ENCODE data around the gene INSRR. TPM values are rescaled to one million over a fixed set of nuclear protein-coding genes. Genes with fewer than 3 reads are reported as not detected.

The INSRR gene
- total and polyA plus RNA-seq, 2 of the 8 experiments (the other 6 are each of a cell fraction or from before 2014, with no cell fraction given) = 0.02 TPM; not detected in 1

- Histone ChIP-seq H3K4me1 (replicated peaks in 1 of 4; ENCODE audit: control insufficient read depth in 3 of 4, insufficient read depth in 4 of 4, low read length in 3 of 4) (peaks cover 0 to 6% (median 1%) of the 10 kb centered on the region in 4 experiments; a peak in 4 of 7 replicates), H3K79me1 (ENCODE audit: low read depth, low read length) (no peaks in the 10 kb centered on the region), H3K27ac (ENCODE audit: low read depth, low read length) (no peak overlapping the region), H3K23me2 (ENCODE audit: low read depth, low read length) (no peaks in the 10 kb centered on the region; the same call in 1 of the 2 replicates), H2BK15ac (ENCODE audit: low read length) (no peak overlapping the region), H4K5ac (ENCODE audit: insufficient read length, low read depth, low read length) (no peak overlapping the region), H2BK12ac (ENCODE audit: low read depth, low read length) (no peak overlapping the region), H3K27me3 (replicated peaks in 1 of 4; ENCODE audit: control insufficient read depth in 3 of 4, extremely low read depth in 1 of 4, insufficient read depth in 3 of 4, low read length in 3 of 4) (peaks cover 0 to 41% (median 17%) of the 10 kb centered on the region in 4 experiments; a peak in 6 of 7 replicates), H3K23ac (ENCODE audit: insufficient read length) (no peak overlapping the region), H2BK5ac (ENCODE audit: low read depth, low read length) (no peak overlapping the region), H2BK120ac (replicated peaks; ENCODE audit: low read depth, low read length) (no peak overlapping the region), H3K79me2 (ENCODE audit: control insufficient read depth in 1 of 2, insufficient read depth in 2 of 2, low read length in 2 of 2) (no peaks in the 10 kb centered on the region), H2AFZ (ENCODE audit: low read length) (no peak overlapping the region), H3K18ac (ENCODE audit: extremely low read depth, low read length) (no peak overlapping the region), H4K8ac (ENCODE audit: extremely low read depth, insufficient read depth, low read length) (no peak overlapping the region), H3K4me2 (ENCODE audit: insufficient read depth in 1 of 2, low read depth in 2 of 2, low read length in 2 of 2) (no peak overlapping the region), H3K4me3 (ENCODE audit: extremely low read depth in 1 of 4, insufficient read depth in 2 of 4, low read depth in 3 of 4, low read length in 4 of 4) (no peak overlapping the region), H3K4ac (replicated peaks; ENCODE audit: insufficient read length, low read depth, low read length) (no peak overlapping the region), H4K20me1 (replicated peaks in 1 of 2; ENCODE audit: control insufficient read depth in 1 of 2, insufficient read depth in 2 of 2, low read length in 2 of 2) (peaks cover 0 to 3% of the 10 kb centered on the region in 2 experiments), H3K36me3 (ENCODE audit: control insufficient read depth in 2 of 4, insufficient read depth in 4 of 4, low read length in 3 of 4) (no peaks in the 10 kb centered on the region), H3K56ac (replicated peaks; ENCODE audit: insufficient read length, low read depth, low read length) (no peak overlapping the region), H4K91ac (replicated peaks; ENCODE audit: insufficient read length, low read length) (no peak overlapping the region), H3K14ac (ENCODE audit: insufficient read length) (no peak overlapping the region), H2BK20ac (ENCODE audit: low read length) (no peak overlapping the region), H3K9ac (replicated peaks in 1 of 4; ENCODE audit: extremely low read depth in 1 of 4, low read depth in 3 of 4, low read length in 3 of 4) (no peak overlapping the region), H2AK5ac (ENCODE audit: low read depth, low read length) (no peak overlapping the region), H3K9me3 (ENCODE audit: insufficient read depth in 2 of 2, low read depth in 1 of 2, low read length in 1 of 2) (no peaks in the 10 kb centered on the region)
- WGBS, 2 experiments (ENCODE audit: extremely low coverage in 1 of 2, insufficient coverage in 1 of 2, insufficient read length in 1 of 2, insufficient replicate concordance in 2 of 2, low coverage in 1 of 2, low lambda C conversion rate in 2 of 2, missing lambda C conversion rate in 1 of 2) = 91% methylated on average over 5 of the region's 5 CpGs; no CpG with 5 or more reads in 1 of the 2 experiments
- no peak for DNase-seq (ENCODE audit: low read depth in 1 of 2, low spot score in 2 of 2)
- POLR2A ChIA-PET (ENCODE audit: partially characterized antibody) = interaction anchor here (1.2 to 1.6 kb wide), 2 partner anchors 18 to 30 kb away, joined by 3 to 5 read pairs; no protein-coding TSS in a partner anchor
- no peak for FAIRE-seq
- TF ChIP-seq BRCA1 (IDR thresholded peaks at IDR 0.05; ENCODE audit: low read depth, low read length) (no peak), POLR2AphosphoS5 (IDR thresholded peaks at IDR 0.05; ENCODE audit: low read depth, low read length) (no peak), KDM5A (IDR thresholded peaks at IDR 0.05; ENCODE audit: low read length) (no peak), HDAC6 (IDR thresholded peaks at IDR 0.05; ENCODE audit: low read depth, low read length) (no peak), EP300 (IDR thresholded peaks at IDR 0.05; ENCODE audit: borderline replicate concordance in 1 of 2, low read depth in 2 of 2, low read length in 2 of 2) (no peak), SAP30 (IDR thresholded peaks at IDR 0.05; ENCODE audit: insufficient read depth, insufficient replicate concordance, low read length) (no peak)
- TF ChIP-seq, protein P1, sequence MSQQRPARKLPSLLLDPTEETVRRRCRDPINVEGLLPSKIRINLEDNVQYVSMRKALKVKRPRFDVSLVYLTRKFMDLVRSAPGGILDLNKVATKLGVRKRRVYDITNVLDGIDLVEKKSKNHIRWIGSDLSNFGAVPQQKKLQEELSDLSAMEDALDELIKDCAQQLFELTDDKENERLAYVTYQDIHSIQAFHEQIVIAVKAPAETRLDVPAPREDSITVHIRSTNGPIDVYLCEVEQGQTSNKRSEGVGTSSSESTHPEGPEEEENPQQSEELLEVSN (IDR thresholded peaks at IDR 0.05) = no peak
- TF ChIP-seq, protein P2, sequence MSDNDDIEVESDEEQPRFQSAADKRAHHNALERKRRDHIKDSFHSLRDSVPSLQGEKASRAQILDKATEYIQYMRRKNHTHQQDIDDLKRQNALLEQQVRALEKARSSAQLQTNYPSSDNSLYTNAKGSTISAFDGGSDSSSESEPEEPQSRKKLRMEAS (IDR thresholded peaks at IDR 0.05) = no peak
- CTCF ChIA-PET (ENCODE audit: partially characterized antibody) = interaction anchor here (0.6 to 31.4 kb wide), 14 partner anchors 12 to 260 kb away, joined by 3 to 719 read pairs (median 8); partner anchors contain the start of genes INSRR, NTRK1 and PEAR1
These were observed 18.7 kb upstream of the INSRR start for GRCh38 chr1:156877433-156878170.
